ENCODE data around the gene TPSB2.
"Not testable (repeated sequence)": the region's sequence is repeated elsewhere in the genome, so short reads cannot be mapped to it uniquely, and the experiment has no call there.

The TPSB2 gene

GRCh38 chr16:1201444-1201843 lies 28.5 kb downstream of the TPSB2 start:
- CTCF ChIA-PET, result no interaction called here
- TF ChIP-seq CTCF (IDR thresholded peaks at IDR 0.05; ENCODE audit: control extremely low read depth, extremely low read depth, low read depth, missing control alignments), result no peak
- POLR2A ChIA-PET, result no interaction called here

GRCh38 chr16:1200014-1200627 lies 29.9 kb downstream of the TPSB2 start:
- CTCF ChIA-PET, result no interaction called here
- TF ChIP-seq CTCF (IDR thresholded peaks at IDR 0.05; ENCODE audit: control extremely low read depth, extremely low read depth, low read depth, missing control alignments), result no peak
- no peak for DNase-seq (ENCODE audit: extremely low spot score)
- POLR2A ChIA-PET, result no interaction called here

More at GRCh38 chr16:1201444-1201843, 28.5 kb downstream of the TPSB2 start:
- no peak for DNase-seq (ENCODE audit: extremely low spot score)

- TF ChIP-seq CTCF (IDR thresholded peaks at IDR 0.05; ENCODE audit: control extremely low read depth, extremely low read depth, low read depth, missing control alignments), result no peak
- no peak for DNase-seq (ENCODE audit: extremely low spot score)
- CTCF ChIA-PET, result no interaction called here
- POLR2A ChIA-PET, result no interaction called here
Observed at GRCh38 chr16:1199347-1200013, 30.5 kb downstream of the TPSB2 start.

- POLR2A ChIA-PET; DNase-seq (ENCODE audit: extremely low spot score); CTCF ChIA-PET: not testable (repeated sequence)
Observed at GRCh38 chr16:1198671-1199346, 31.2 kb downstream of the TPSB2 start.

- POLR2A ChIA-PET, result no interaction called here
- CTCF ChIA-PET, result no interaction called here
- TF ChIP-seq CTCF (IDR thresholded peaks at IDR 0.05; ENCODE audit: control extremely low read depth, extremely low read depth, low read depth, missing control alignments), result no peak
- DNase-seq (ENCODE audit: extremely low spot score), result no peak
Observed at GRCh38 chr16:1198194-1198593, 31.8 kb downstream of the TPSB2 start.

- no peak for DNase-seq (ENCODE audit: extremely low spot score)
- ChIA-PET CTCF (interaction anchor here (1.4 kb wide), 1 partner anchor 485 kb away, joined by 3 read pairs; no protein-coding TSS in a partner anchor), POLR2A (no interaction called here)
- TF ChIP-seq CTCF (IDR thresholded peaks at IDR 0.05; ENCODE audit: control extremely low read depth, extremely low read depth, low read depth, missing control alignments), result no peak
Observed at GRCh38 chr16:1197237-1197866, 32.6 kb downstream of the TPSB2 start.

All from GM10248 (cell line).